ENCODE results near the gene TRIM14.
"Not testable (repeated sequence)": the region's sequence is repeated elsewhere in the genome, so short reads cannot be mapped to it uniquely, and the experiment has no call there.

Gene TRIM14

DNA sequence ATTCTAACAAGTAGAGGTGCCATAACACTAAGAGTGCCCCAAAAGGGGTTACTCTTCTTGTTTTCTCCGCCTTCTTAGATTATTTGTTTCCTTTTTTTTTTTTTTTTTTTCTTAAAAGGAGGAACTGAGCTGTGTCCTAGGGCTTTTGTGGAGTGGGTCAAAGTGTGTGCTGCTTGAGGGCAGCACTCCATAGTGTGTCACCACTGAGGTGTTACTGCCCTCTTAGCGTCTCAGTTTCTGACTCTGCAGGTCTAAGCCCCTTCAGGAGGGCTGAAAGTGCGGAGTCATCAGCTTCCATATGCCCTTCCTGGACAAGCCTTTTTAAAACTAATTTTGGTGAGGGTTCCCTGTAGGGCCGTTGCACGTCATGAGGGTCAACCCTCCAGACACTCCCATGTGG lies 75.1 kb downstream of the TRIM14 start:
- no peak for DNase-seq

DNA sequence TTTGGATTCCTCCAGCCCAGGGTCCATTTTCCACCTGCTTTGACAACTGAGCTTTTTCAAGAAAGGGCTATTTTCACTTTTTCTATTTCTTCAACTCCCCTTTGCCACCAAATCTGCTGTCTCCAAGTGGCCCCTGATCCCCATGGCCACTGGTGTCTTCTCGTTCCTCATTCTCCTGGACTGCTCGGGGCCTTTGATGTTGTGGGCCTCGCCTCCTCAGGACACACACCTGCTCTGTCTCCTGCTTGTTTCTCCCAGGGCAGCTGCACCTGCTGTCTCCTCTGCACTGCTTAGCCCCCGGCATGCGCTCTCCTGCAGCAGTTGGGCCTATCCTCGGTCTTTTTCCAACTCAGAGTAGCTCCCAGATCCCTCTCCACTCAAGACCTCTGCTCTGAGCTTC lies 78.8 kb downstream of the TRIM14 start:
- DNase-seq, result no peak

DNA sequence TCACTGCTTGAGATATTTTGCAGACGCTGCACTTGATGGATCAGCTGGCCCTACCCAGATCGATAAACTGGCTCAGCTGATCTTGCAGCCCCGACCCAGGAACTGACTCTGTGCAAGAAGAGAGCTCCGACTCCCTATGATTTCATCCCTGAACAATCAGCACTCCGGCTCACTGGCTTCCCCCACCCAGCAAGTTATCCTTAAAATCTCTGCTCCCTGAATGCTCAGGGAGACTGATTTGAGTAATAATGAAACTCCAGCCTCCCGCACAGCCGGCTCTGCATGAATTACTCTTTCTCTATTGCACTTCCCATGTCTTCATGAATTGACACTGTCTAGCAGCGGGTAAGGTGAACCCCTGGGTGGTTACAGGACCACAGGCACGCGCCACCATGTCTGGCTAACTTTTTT lies 79.4 kb downstream of the TRIM14 start:
- DNase-seq, result no peak

DNA sequence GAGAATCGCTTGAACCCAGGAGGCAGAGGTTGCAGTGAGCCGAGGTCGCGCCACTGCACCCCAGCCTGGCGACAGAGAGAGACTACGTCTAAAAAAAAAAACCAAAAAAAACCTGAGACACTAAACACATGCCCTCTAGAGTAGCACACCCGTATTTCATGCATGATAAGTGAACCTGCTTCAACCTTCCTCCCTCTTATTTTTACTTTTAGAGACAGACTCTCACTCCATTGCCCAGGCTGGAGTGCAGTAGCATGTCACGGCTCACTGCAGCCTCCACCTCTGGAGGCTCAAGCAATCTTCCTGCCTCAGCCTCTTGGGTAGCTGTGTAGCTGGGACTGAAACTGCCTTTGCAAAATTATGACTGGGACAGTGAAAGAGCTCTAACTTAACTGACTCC lies 80.1 kb downstream of the TRIM14 start:
- DNase-seq, result no peak

DNA sequence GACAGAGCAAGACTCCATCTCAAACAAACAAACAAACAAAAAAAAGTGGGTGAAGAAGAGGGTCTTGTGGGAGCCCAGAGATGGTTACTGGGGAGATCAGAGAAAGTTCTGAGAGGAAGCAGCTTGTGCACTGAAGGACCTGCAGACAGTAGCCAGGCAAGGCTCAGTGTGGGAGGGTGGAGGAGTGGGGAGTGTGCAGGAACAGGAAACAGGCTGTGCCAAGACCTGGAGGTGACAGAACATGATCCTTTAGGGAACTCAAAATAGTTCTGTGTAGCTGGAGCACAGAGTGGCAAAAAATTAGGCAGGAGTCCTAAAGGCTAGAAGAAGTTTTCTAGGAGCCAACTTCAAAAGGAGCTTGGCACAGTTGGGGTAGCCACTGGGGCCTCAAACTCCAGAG lies 81.7 kb downstream of the TRIM14 start:
- DNase-seq, result no peak

DNA sequence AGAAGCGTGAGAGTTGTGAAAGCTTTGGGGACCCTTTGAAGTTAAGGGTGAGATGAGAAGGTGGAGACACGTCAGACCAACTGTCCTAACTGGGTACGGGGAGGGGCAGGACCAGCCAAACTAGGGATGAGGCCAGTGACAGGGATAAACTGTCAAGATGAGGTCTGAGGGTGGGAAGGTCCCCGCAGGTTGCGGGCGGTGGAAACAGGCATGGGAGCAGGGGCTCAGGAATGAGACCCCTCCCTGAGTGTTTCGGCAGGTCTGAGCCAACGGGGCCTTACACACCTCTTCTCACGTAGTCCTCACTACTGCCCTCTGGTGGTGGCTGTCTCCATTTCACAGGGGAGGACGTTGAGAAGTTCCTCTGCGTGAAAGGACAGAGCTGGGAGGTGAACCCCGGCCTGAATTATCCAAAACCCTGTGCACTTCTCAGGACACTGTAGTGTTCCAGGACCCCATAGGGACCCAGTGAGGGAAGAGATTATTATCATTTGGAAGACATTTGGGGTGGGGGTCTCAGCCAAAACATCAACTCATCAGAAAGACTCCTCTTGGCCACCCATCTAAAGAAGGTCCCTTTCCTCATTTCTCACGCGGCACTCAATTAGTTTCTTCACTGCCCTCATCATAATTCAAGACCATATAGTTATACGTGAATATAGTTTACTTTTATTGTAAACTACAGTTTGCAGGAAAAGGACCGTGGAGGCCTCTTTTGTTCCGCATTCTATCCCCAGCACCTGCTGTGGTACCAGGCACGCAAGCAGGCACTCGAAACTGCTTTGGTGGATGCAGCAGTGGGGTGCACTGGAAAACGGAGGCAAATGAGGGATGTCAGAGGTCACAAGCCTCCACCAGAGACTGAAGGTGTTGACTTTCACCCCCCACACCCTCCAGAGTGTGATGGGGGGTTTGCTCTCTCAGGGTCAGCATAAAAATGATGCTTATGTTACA lies 84.2 kb downstream of the TRIM14 start:
- no peak for DNase-seq

DNA sequence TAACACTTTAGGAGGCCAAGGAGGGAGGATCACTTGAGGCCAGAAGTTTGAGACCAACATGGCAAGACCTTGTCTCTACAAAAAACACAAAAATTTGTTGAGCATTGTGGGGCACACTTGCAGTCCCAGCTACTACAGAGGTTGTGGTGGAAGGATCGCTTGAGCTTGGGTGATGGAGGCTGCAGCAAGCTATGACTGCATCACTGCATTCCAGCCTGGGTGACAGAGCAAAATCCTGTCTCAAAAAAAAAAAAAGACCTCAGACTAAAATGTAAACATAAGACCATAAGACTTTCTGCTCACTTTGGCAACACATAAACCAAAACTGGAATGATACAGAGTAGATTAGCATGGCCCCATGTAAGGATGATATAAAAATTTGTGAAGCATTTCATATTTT lies 87.1 kb downstream of the TRIM14 start:
- no peak for DNase-seq

DNA sequence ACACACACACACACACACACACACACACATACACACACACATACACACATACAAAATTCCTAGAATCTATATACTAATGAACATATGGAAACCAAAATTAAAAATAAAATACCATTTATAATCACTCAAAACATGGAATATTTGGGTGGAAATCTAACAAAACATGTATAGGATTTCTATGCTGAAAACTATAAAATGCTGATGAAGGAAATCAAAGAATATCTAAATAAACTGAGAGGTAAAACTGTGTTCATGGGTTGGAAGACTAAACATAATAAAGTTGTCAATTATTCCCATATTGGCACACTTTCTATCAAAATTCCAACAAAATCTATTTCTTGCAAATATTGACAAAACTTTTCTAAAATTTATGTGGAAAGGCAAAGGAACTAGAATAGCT lies 87.9 kb downstream of the TRIM14 start:
- DNase-seq, result no peak

DNA sequence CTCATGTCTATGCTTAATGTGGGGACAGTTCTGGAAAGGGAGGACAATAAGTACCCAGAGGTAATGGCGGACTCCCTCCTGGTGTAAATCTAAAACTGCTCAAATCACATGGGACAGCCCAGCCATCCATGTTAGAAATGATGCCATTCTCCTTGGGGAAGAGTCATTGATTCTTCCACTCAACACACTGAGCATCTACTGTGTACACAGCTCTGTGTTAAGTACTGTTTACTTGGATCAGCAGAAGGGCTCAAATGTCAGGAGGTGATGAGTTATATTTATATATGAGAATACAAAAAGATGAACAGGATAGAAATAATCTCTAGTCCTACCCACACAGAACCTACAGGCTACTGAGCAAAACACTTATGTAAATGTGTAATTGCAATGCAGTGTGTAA lies 94.3 kb downstream of the TRIM14 start:
- no peak for DNase-seq

DNA sequence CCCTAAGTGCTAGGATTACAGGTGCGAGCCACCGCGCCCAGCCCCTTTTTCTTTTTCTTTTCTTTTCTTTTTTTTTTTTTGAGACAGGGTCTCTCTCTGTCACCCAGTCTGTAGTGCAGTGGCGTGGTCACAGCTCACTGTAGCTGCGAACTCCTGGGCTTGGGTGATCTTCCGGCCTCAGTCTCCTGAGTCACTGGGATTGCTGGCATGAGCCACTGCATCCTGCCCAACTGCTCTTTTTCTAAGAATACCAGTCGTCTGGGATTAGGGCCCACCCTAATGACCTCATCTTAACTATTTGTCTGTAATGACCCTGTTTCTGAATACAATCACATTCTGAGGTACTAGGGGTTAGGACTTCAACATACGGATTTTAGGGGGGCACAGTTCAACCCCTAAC lies 96.6 kb downstream of the TRIM14 start:
- DNase-seq, result no peak

DNA sequence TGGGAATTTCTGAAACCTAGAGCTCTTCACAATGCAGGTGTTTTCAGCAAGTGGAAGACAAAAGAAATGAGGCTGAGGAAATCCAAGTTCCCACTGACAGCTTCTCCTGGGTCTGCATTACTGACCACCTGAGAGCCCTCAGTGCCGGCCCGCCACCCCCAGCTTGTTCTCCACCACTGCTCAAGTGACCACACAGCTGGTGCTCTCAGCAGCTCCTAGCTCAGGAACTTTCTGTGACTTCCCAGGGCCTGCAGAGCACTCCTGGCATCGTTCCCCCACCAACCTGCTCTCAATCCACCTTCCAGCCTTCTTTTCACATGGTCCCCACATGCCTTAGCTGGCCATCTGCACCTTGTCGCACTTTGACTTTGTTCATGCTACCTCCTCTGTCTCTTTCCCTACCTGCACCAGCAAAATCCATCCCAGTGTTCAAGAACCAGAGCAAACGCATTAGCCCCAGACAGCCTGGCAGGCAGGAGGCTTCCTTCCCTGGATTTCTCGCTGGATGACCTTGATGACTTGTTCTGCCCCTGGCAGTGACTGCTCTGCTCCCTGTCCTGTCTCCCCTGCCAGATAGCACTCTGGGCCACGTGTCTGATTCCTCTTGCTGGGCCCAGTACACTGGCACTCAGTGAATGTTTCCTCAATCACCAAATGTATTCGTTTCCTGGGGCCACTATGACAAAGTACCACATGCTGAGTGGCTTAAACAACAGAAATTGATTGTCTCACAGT lies 97.5 kb downstream of the TRIM14 start:
- no peak for DNase-seq

DNA sequence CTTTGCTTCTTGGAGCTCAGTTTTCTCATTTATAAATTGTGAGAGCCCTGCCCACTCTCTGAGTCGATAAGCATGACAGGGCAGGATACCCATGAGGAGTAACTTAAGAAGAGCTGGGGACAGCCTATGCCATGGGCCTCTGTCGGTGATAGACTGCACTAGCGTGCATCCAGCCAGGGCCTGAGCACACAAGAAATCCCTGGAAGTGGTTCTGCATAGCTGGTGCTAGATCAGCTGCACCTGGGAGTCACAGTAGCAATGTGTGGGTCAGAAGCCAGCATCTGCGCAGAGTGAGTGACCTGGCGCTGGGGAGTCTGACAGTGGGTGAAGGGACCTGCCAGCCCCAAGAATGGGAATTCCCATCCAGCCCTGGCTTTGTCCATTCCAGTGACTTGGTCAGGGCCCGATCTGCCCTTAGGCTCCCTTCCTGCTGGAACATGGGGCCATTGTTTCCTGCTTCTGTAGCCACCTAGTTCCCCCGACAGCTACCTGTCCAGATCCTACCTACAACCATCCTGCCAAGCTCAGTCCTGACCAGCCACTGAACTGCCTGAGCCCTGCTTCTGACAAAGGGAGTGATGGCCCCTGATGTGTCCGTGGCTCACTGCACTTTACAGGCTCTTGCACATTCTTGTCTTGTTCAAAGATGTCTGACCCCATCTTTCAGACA lies 98.4 kb downstream of the TRIM14 start:
- no peak for DNase-seq

DNA sequence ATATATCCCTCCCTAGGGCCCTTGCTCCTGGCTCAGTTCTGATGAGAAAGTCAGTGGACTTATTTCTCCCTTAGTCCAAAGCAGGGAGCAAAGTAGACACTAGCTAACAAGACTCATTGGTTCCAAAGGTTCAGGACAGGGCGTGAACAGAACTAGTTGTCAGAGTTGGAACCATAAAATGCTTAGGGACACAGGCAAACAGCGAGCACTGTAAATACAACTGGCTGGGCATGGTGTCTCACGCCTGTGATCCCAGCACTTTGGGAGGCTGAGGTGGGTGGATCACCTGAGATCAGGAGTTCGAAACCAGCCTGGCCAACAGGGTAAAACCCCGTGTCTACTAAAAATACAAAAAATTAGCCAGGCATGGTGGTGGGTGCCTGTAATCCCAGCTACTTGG lies 99.2 kb downstream of the TRIM14 start:
- not testable (repeated sequence) for DNase-seq

Data from NCI-H526 treated with DMSO at 0.1 percent for 48 hours (cell line).